HL-60 (cell line): ENCODE data around the gene PTX4.

Experiments
- DNase-seq, 2 experiments: peaks; one replicate each; pipeline ENCODE4 v3.0.0-alpha.2; 2010 to 2020; ENCODE audit warnings: low read depth in 1 of 2, low spot score in 1 of 2
- H3K27ac ChIP-seq: fragments of 250-450 bp; sonication (Bioruptor Pico); replicated peaks from 2 replicates; pipeline ENCODE4 v1.5.1; 2020; ENCODE audit warnings: mild to moderate bottlenecking, moderate library complexity
- H3K27me3 ChIP-seq: fragments of 250-450 bp; sonication (Bioruptor Pico); 2 replicates; pipeline ENCODE4 v1.5.1; 2021; ENCODE audit warnings: mild to moderate bottlenecking, moderate library complexity; ENCODE audit not compliant: insufficient read depth, poor library complexity, severe bottlenecking
- H3K4me3 ChIP-seq: replicated peaks from 2 replicates; pipeline ENCODE4 v1.5.1; 2011; ENCODE audit warnings: mild to moderate bottlenecking, control low read depth, low read length; ENCODE audit not compliant: insufficient read depth
- CTCF ChIP-seq: IDR thresholded peaks from one replicate; pipeline ENCODE4 v1.5.1; 2011; ENCODE audit warnings: low read length, control low read depth, inconsistent platforms; ENCODE audit not compliant: insufficient read depth
- GABPA ChIP-seq: IDR thresholded peaks from 2 replicates; pipeline ENCODE4 v1.6.1; 2012; ENCODE audit warnings: low read depth
- POLR2AphosphoS5 ChIP-seq: IDR thresholded peaks from 2 replicates; pipeline ENCODE4 v1.6.1; 2012; ENCODE audit warnings: low read depth
- REST ChIP-seq: IDR thresholded peaks from 2 replicates; pipeline ENCODE4 v1.6.1; 2012; ENCODE audit warnings: low read depth; ENCODE audit not compliant: insufficient replicate concordance
- SPI1 ChIP-seq: IDR thresholded peaks from 2 replicates; pipeline ENCODE4 v1.6.1; 2012; ENCODE audit warnings: low read depth, mild to moderate bottlenecking, borderline replicate concordance

The PTX4 gene

GRCh38 chr16:1509307-1510221 lies 20.8 kb upstream of the PTX4 start:
- Histone ChIP-seq H3K4me3 (no peak overlapping the region), H3K27me3 (no peaks in the 10 kb centered on the region), H3K27ac (no peak overlapping the region)
- no peak for DNase-seq
- TF ChIP-seq REST (no peak), POLR2AphosphoS5 (peak; percentile 18; the same call in 1 of the 2 replicates)

- no peaks in the 10 kb centered on the region for H3K27me3 ChIP-seq
- no peak for TF ChIP-seq REST
- no peak for TF ChIP-seq CTCF
- no peak for TF ChIP-seq POLR2AphosphoS5
- TF ChIP-seq GABPA: no peak
- TF ChIP-seq SPI1: no peak
- no peak overlapping the region for H3K4me3 ChIP-seq
- no peak overlapping the region for H3K27ac ChIP-seq
- no peak for DNase-seq
Observed at GRCh38 chr16:1508494-1509187, 19.9 kb upstream of the PTX4 start.

GRCh38 chr16:1506494-1507213 lies 17.9 kb upstream of the PTX4 start:
- no peak overlapping the region for H3K27ac ChIP-seq
- TF ChIP-seq REST (no peak), POLR2AphosphoS5 (no peak; the same call in 1 of the 2 replicates), GABPA (no peak), SPI1 (no peak), CTCF (no peak)
- DNase-seq: no peak
- no peak overlapping the region for H3K4me3 ChIP-seq
- no peaks in the 10 kb centered on the region for H3K27me3 ChIP-seq
